ENCODE data around the gene TUBAL3. TPM values are rescaled to one million over a fixed set of nuclear protein-coding genes. Genes with fewer than 3 reads are reported as not detected.

The TUBAL3 gene
- total and polyA plus RNA-seq, 9 of the 15 experiments (the other 6 are each of a cell fraction or from before 2014, with no cell fraction given), result 5.5 to 10.1 (median 6.9) TPM

- TF ChIP-seq E2F5 (CRISPR knock-in tag; IDR thresholded peaks at IDR 0.05), result no peak
- TF ChIP-seq KDM1A (IDR thresholded peaks at IDR 0.05), result peak in 1 of 2 experiments; percentile 31; a peak in 1 of 4 replicates
- TF ChIP-seq ZNF175 (CRISPR knock-in tag; IDR thresholded peaks at IDR 0.05; ENCODE audit: low read depth), result no peak
- no peak for TF ChIP-seq ZNF408 (CRISPR knock-in tag; IDR thresholded peaks at IDR 0.05; ENCODE audit: low read depth)
- no peak for TF ChIP-seq PYGO2 (tag; IDR thresholded peaks at IDR 0.05)
- TF ChIP-seq AFF1 (IDR thresholded peaks at IDR 0.05; ENCODE audit: low read depth in 1 of 2, partially characterized antibody in 2 of 2), result no peak
- TF ChIP-seq E2F6 (IDR thresholded peaks at IDR 0.05; ENCODE audit: borderline replicate concordance in 1 of 2, extremely low read depth in 1 of 2, insufficient read depth in 1 of 2, insufficient read length in 1 of 2, low read depth in 1 of 2, low read length in 1 of 2, poor library complexity in 1 of 2, severe bottlenecking in 1 of 2), result no peak
- TF ChIP-seq TCF3 (CRISPR knock-in tag; IDR thresholded peaks at IDR 0.05), result no peak
- TF ChIP-seq ZBED1 (IDR thresholded peaks at IDR 0.05), result no peak
- TF ChIP-seq RCOR1 (IDR thresholded peaks at IDR 0.05; ENCODE audit: borderline replicate concordance in 1 of 2, low read depth in 2 of 2, low read length in 2 of 2), result peak in 1 of 2 experiments; percentile 80; a peak in 2 of 4 replicates
- no peak for TF ChIP-seq ZNF3 (CRISPR knock-in tag; IDR thresholded peaks at IDR 0.05)
- TF ChIP-seq NFE2 (IDR thresholded peaks at IDR 0.05; ENCODE audit: low read depth), result 0 out of 2 replicates have a peak, but pooled peaks have one; percentile 6
- TF ChIP-seq ZNF133 (CRISPR knock-in tag; IDR thresholded peaks at IDR 0.05), result no peak
- peak; percentile 51 for TF ChIP-seq HMBOX1 (IDR thresholded peaks at IDR 0.05)
- no peak for TF ChIP-seq BRD9 (IDR thresholded peaks at IDR 0.05; ENCODE audit: low read depth, partially characterized antibody)
- no peak for TF ChIP-seq EHMT2 (IDR thresholded peaks at IDR 0.05)
- no peak for TF ChIP-seq ZNF583 (CRISPR knock-in tag; IDR thresholded peaks at IDR 0.05)
- TF ChIP-seq ZNF277 (CRISPR knock-in tag; IDR thresholded peaks at IDR 0.05; ENCODE audit: borderline replicate concordance), result no peak
- no peak for TF ChIP-seq KLF10 (CRISPR knock-in tag; IDR thresholded peaks at IDR 0.05)
- no peak for TF ChIP-seq SMAD2 (IDR thresholded peaks at IDR 0.05; ENCODE audit: low read depth, low read length)
Measured at GRCh38 chr10:5404208-5405041, at the start of gene TUBAL3 (continued).

Data from K562 (cell line).